ENCODE data around the gene ARHGAP10.

ARHGAP10 gene

GRCh38 chr4:148110169-148110568 is 378.3 kb downstream of the ARHGAP10 start:
- no peak for DNase-seq

- no peak for DNase-seq
These were observed 380.5 kb downstream of the ARHGAP10 start for GRCh38 chr4:148112231-148112982.

DNA sequence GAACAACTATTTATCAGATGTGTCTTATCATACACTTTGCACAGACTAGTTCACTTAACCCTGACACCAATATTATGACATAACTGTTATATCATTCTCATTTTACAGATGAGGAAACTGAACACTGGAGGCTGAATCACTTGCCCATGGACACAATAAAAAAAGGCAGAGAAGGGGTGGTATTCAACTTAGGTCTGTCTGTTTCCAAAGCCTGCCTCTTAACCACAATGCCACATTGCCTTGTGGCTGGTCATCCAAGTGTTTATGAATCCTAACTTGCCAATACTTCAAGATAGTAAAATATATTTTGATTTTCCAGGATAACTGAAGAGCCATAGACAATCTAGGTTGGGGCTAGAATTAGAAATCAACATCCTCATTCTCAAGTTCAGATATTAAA is 382.5 kb downstream of the ARHGAP10 start:
- no peak for DNase-seq

DNA sequence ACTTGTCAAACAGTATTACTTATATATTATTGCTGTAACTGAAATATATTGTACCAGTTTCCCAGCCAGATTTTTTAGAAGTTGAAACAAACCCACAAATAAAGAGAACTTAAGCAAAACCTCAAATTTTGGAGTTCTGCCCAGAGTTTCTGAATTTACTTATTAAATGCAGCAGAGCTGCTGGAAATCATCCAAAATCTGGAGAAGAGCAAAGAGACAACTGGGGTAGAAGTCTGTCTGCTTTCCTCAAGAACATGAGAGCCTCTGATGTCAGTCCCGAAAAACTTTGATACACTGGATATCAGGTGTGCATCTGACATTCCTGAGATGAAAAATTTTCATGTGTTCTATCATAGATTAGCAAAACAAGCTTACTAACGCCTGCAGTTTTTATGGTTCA is 384.4 kb downstream of the ARHGAP10 start:
- DNase-seq, result no peak

- no peak for DNase-seq
These were observed 385.1 kb downstream of the ARHGAP10 start for GRCh38 chr4:148116969-148117368.

DNA sequence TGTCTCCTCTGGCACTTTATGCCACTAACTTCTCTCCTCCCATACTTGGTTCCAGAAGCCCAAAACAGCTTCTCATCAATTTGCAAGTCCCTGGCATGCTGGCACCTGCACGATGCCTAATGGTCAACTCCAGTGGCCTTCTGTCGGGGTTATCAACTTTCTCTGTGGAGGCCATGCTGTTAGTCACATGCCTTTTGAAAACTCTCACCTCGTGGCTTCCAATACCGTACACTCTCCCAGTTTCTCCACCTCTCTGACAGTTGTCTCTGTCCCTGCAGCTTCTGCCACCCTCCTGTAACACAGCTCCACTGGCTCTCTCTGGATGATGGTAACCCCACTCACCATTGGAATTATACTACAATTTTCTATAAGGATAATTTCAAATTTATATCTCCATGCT is 386.3 kb downstream of the ARHGAP10 start:
- DNase-seq, result no peak

- no peak for DNase-seq
These were observed 386.7 kb downstream of the ARHGAP10 start for GRCh38 chr4:148118633-148119032.

GRCh38 chr4:148120216-148120615 is 388.3 kb downstream of the ARHGAP10 start:
- DNase-seq, result no peak

Measured in GOT3 (cell line).